ENCODE results near the gene MPND.

DNA sequence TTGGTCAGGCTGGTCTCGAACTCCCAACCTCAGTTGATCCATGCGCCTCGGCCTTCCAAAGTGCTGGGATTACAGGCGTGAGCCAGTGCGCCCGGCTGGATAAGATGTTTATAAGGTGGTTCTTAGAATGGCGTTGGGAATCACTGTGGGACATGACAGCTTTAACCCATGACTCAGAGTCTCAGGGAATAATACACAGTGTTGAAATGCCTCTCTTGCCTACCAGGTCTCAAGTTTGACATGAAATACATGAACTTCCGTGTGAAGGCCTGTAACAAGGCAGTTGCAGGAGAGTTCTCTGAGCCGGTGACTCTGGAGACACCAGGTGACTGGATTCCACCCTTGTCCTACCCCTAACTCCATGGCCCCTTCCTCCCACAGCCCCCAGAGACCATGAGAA is 26.4 kb upstream of the MPND start:
- no peak for TF ChIP-seq NR2C2 (IDR thresholded peaks at IDR 0.05; ENCODE audit: borderline replicate concordance, control insufficient read depth, insufficient read length, low read depth)
- TF ChIP-seq RAD21 (IDR thresholded peaks at IDR 0.05; ENCODE audit: insufficient read depth, low read depth, low read length), result no peak
- TF ChIP-seq EZH2 (IDR thresholded peaks at IDR 0.05; ENCODE audit: borderline replicate concordance, control insufficient read depth, low read depth, low read length), result no peak
- TF ChIP-seq, protein P1, sequence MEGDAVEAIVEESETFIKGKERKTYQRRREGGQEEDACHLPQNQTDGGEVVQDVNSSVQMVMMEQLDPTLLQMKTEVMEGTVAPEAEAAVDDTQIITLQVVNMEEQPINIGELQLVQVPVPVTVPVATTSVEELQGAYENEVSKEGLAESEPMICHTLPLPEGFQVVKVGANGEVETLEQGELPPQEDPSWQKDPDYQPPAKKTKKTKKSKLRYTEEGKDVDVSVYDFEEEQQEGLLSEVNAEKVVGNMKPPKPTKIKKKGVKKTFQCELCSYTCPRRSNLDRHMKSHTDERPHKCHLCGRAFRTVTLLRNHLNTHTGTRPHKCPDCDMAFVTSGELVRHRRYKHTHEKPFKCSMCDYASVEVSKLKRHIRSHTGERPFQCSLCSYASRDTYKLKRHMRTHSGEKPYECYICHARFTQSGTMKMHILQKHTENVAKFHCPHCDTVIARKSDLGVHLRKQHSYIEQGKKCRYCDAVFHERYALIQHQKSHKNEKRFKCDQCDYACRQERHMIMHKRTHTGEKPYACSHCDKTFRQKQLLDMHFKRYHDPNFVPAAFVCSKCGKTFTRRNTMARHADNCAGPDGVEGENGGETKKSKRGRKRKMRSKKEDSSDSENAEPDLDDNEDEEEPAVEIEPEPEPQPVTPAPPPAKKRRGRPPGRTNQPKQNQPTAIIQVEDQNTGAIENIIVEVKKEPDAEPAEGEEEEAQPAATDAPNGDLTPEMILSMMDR (IDR thresholded peaks at IDR 0.05 in 2 of 3, conservative IDR thresholded peaks at IDR 0.05 in 1 of 3; ENCODE audit: control insufficient read depth in 2 of 3, extremely low read depth in 1 of 3, insufficient read depth in 1 of 3, low read depth in 3 of 3, low read length in 3 of 3), result no peak
- TF ChIP-seq TCF7 (IDR thresholded peaks at IDR 0.05; ENCODE audit: borderline replicate concordance), result no peak

Measured in GM12878 (cell line).